ENCODE measurements around the gene ACSM6. TPM values are rescaled to one million over a fixed set of nuclear protein-coding genes. Genes with fewer than 3 reads are reported as not detected.
A peak's percentile ranks its signal among the peaks of the same experiment; 100 is the strongest.

Gene ACSM6
- total and polyA plus RNA-seq, 2 donors (not counting 1 experiment from before 2014, with no cell fraction given): not detected

- no peak for DNase-seq (ENCODE audit: low read depth in 2 of 2)
- Histone ChIP-seq H2AFZ (ENCODE audit: low read length) (no peak overlapping the region), H3K9me3 (ENCODE audit: control insufficient read depth, insufficient read depth, low read depth, low read length) (no peaks in the 10 kb centered on the region), H3K4me3 (replicated peaks in 1 of 4; ENCODE audit: control extremely low read depth in 1 of 4, insufficient read depth in 1 of 4, low read depth in 3 of 4, low read length in 4 of 4) (no peak overlapping the region), H3K9ac (ENCODE audit: insufficient read depth, low read length) (no peak overlapping the region), H3K4me2 (ENCODE audit: extremely low read depth, insufficient read depth, low read length) (no peak overlapping the region), H4K20me1 (ENCODE audit: control insufficient read depth, extremely low read depth, insufficient read depth, low read length) (no peaks in the 10 kb centered on the region), H3K36me3 (ENCODE audit: control insufficient read depth, insufficient read depth, low read length) (peaks cover 13% of the 10 kb centered on the region), H3K79me2 (ENCODE audit: control insufficient read depth, insufficient read depth, low read length) (no peaks in the 10 kb centered on the region), H3K4me1 (ENCODE audit: control insufficient read depth, extremely low read depth, insufficient read depth, low read length) (peaks cover 20% of the 10 kb centered on the region), H3K27ac (ENCODE audit: insufficient read depth, low read length) (no peak overlapping the region), H3K27me3 (ENCODE audit: control insufficient read depth, insufficient read depth, low read length) (no peaks in the 10 kb centered on the region)
- TF ChIP-seq EZH2 (IDR thresholded peaks at IDR 0.05; ENCODE audit: low read length, missing control alignments) (no peak), CTCF (conservative IDR thresholded peaks at IDR 0.05 in 1 of 2, IDR thresholded peaks at IDR 0.05 in 1 of 2; ENCODE audit: low read depth in 1 of 2, low read length in 2 of 2) (no peak)
Measured at GRCh38 chr10:95234951-95235350, 40.9 kb downstream of the ACSM6 start.

- Histone ChIP-seq H3K4me2 (ENCODE audit: extremely low read depth, insufficient read depth, low read length) (no peak overlapping the region), H3K27me3 (ENCODE audit: control insufficient read depth, insufficient read depth, low read length) (no peaks in the 10 kb centered on the region), H3K4me3 (replicated peaks in 1 of 4; ENCODE audit: control extremely low read depth in 1 of 4, insufficient read depth in 1 of 4, low read depth in 3 of 4, low read length in 4 of 4) (no peak overlapping the region), H3K36me3 (ENCODE audit: control insufficient read depth, insufficient read depth, low read length) (peaks cover 13% of the 10 kb centered on the region), H2AFZ (ENCODE audit: low read length) (no peak overlapping the region), H4K20me1 (ENCODE audit: control insufficient read depth, extremely low read depth, insufficient read depth, low read length) (no peaks in the 10 kb centered on the region), H3K4me1 (ENCODE audit: control insufficient read depth, extremely low read depth, insufficient read depth, low read length) (peaks cover 18% of the 10 kb centered on the region), H3K79me2 (ENCODE audit: control insufficient read depth, insufficient read depth, low read length) (no peaks in the 10 kb centered on the region), H3K9ac (ENCODE audit: insufficient read depth, low read length) (no peak overlapping the region), H3K27ac (ENCODE audit: insufficient read depth, low read length) (no peak overlapping the region), H3K9me3 (ENCODE audit: control insufficient read depth, insufficient read depth, low read depth, low read length) (no peaks in the 10 kb centered on the region)
- TF ChIP-seq CTCF (conservative IDR thresholded peaks at IDR 0.05 in 1 of 2, IDR thresholded peaks at IDR 0.05 in 1 of 2; ENCODE audit: low read depth in 1 of 2, low read length in 2 of 2): no peak
- DNase-seq (ENCODE audit: low read depth in 2 of 2): no peak
Measured at GRCh38 chr10:95235676-95236067, 41.6 kb downstream of the ACSM6 start.

GRCh38 chr10:95236068-95236903 is 42.2 kb downstream of the ACSM6 start:
- Histone ChIP-seq H3K36me3 (ENCODE audit: control insufficient read depth, insufficient read depth, low read length) (peaks cover 16% of the 10 kb centered on the region), H3K4me1 (ENCODE audit: control insufficient read depth, extremely low read depth, insufficient read depth, low read length) (peaks cover 16% of the 10 kb centered on the region), H2AFZ (ENCODE audit: low read length) (no peak overlapping the region), H3K79me2 (ENCODE audit: control insufficient read depth, insufficient read depth, low read length) (no peaks in the 10 kb centered on the region), H3K4me2 (ENCODE audit: extremely low read depth, insufficient read depth, low read length) (peak overlapping the region; percentile 7), H3K4me3 (replicated peaks in 1 of 4; ENCODE audit: control extremely low read depth in 1 of 4, insufficient read depth in 1 of 4, low read depth in 3 of 4, low read length in 4 of 4) (no peak overlapping the region), H3K27ac (ENCODE audit: insufficient read depth, low read length) (peak overlapping the region; percentile 43), H3K27me3 (ENCODE audit: control insufficient read depth, insufficient read depth, low read length) (no peaks in the 10 kb centered on the region), H3K9ac (ENCODE audit: insufficient read depth, low read length) (no peak overlapping the region), H4K20me1 (ENCODE audit: control insufficient read depth, extremely low read depth, insufficient read depth, low read length) (no peaks in the 10 kb centered on the region), H3K9me3 (ENCODE audit: control insufficient read depth, insufficient read depth, low read depth, low read length) (no peaks in the 10 kb centered on the region)
- TF ChIP-seq EZH2 (IDR thresholded peaks at IDR 0.05; ENCODE audit: low read length, missing control alignments): no peak
- no peak for TF ChIP-seq CTCF (conservative IDR thresholded peaks at IDR 0.05 in 1 of 2, IDR thresholded peaks at IDR 0.05 in 1 of 2; ENCODE audit: low read depth in 1 of 2, low read length in 2 of 2)
- peak; percentile 54 to 88 for DNase-seq (ENCODE audit: low read depth in 2 of 2)
